Right lobe of liver (tissue), 4 donors: Measurements from ENCODE around the gene PRKAA1.

Source experiments
- POLR2A ChIP-seq: fragments of 450-650 bp; IDR thresholded peaks from one replicate; pipeline ENCODE4 v1.6.1; 2017; ENCODE audit warnings: antibody characterized with exemption, mild to moderate bottlenecking
- TF ChIP-seq, protein P1 (sequence below), 4 donors: fragments of 200-600 bp in 3 of 4; fragments of 450-650 bp in 1 of 4; IDR thresholded peaks; one replicate each; pipeline versions ENCODE4 v1.5.1 to v1.8.0; 2016 to 2022; ENCODE audit warnings: antibody characterized with exemption in 4 of 4, mild to moderate bottlenecking in 2 of 4
- donor health status: DM: no; HTN: no; CAD: no.
- donor health status: DM: no; HTN: no; CAD: no.
- donor health status: DM: no; HTN: yes; CAD: no.

DNA sequence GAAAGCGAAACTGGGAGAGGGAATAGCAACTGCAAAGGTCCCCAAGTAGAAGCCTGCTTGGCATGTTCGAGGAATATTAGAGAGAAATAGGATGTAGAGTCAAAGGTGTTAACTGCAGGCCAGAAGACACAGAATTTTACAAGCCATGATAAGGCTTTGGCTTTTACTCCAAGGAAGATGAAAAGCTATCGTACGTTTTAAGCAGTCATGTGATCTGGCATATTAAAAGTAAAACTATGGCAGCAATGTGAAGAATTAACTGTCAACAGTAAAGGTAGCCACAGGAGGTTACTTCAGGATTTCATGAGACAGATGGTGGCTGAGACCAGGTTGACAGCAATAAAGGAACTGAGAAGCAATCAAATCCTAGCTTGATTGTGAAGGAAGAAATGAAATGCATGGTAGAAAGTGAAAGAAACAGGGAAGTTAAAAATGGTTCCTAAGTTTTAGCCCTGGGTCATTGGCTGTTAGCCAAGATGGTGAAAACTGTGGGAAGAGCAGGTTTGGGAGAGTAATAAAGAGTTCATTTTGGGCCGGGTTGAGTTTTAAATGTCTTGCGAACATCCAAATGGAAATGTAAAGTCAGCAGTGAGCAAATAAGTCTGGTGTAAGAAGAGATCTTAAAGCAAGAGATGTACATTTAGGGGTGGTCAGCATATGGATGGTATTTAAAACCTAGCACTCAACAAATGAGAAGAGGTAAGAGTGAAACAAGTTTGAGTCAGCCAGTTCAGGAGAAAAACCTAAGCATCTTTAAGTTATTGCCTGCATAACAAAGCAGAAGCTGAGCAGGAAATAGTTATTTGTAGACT, 22.1 kb downstream of the PRKAA1 start:
- TF ChIP-seq, protein P1, sequence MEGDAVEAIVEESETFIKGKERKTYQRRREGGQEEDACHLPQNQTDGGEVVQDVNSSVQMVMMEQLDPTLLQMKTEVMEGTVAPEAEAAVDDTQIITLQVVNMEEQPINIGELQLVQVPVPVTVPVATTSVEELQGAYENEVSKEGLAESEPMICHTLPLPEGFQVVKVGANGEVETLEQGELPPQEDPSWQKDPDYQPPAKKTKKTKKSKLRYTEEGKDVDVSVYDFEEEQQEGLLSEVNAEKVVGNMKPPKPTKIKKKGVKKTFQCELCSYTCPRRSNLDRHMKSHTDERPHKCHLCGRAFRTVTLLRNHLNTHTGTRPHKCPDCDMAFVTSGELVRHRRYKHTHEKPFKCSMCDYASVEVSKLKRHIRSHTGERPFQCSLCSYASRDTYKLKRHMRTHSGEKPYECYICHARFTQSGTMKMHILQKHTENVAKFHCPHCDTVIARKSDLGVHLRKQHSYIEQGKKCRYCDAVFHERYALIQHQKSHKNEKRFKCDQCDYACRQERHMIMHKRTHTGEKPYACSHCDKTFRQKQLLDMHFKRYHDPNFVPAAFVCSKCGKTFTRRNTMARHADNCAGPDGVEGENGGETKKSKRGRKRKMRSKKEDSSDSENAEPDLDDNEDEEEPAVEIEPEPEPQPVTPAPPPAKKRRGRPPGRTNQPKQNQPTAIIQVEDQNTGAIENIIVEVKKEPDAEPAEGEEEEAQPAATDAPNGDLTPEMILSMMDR (IDR thresholded peaks at IDR 0.05): no peak
- no peak for TF ChIP-seq POLR2A
